Measurements from ENCODE around the gene STK38L. TPM values are rescaled to one million over a fixed set of nuclear protein-coding genes. Genes with fewer than 3 reads are reported as not detected.

STK38L gene
- total RNA-seq, 2 donors from 2014 or later: 17.5 to 28.0 TPM

DNA sequence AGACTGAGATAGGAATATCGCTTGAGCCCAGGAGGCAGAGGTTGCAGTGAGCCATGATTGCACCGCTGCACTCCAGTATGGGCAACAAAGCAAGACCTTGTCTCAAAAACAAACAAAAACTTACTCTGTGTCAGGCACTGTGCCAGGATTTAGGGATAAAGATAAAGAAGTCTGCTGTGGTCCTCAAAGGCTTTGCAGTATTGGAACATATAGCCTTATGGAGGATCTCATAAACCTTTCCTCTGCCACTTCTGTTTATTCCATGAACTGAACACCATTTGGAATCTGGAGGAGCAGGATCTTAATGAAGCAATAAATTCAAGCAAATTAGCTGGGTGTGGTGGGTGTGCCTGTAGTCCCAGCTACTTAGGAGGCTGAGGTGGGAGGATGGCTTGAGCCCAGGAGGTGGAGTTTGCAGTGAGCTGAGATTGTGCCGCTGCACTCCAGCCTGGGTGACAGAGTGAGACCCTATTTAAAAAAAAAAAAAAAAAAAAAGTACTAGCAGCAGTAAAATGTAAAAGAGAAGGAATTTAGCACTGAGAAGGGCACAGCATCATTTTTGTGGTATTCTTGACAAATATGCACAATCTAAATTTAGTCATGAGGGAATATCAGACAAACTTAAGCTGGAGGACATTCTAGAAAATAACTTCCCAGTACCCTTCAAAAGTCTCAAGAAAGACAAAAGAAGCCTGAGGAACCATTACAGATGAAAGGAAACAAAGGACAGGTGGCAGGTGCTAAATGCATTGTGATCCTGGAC lies 115.7 kb downstream of the STK38L start:
- Histone ChIP-seq H3K4me3 (no peak overlapping the region), H3K27me3 (no peaks in the 10 kb centered on the region), H3K9me3 (peaks cover 0 to 3% (median 0%) of the 10 kb centered on the region in 3 donors), H3K36me3 (replicated peaks in 1 of 2; ENCODE audit: insufficient read depth in 1 of 2, low read depth in 2 of 2) (no peaks in the 10 kb centered on the region), H3K4me1 (no peaks in the 10 kb centered on the region), H3K27ac (no peak overlapping the region)
- no peak for ATAC-seq
- WGBS, 2 donors: 64 to 74% methylated on average over 3 of the region's 3 CpGs
- DNase-seq: no peak
- intact Hi-C loops (cut with DNase I): no loop called here
- TF ChIP-seq, protein P1, sequence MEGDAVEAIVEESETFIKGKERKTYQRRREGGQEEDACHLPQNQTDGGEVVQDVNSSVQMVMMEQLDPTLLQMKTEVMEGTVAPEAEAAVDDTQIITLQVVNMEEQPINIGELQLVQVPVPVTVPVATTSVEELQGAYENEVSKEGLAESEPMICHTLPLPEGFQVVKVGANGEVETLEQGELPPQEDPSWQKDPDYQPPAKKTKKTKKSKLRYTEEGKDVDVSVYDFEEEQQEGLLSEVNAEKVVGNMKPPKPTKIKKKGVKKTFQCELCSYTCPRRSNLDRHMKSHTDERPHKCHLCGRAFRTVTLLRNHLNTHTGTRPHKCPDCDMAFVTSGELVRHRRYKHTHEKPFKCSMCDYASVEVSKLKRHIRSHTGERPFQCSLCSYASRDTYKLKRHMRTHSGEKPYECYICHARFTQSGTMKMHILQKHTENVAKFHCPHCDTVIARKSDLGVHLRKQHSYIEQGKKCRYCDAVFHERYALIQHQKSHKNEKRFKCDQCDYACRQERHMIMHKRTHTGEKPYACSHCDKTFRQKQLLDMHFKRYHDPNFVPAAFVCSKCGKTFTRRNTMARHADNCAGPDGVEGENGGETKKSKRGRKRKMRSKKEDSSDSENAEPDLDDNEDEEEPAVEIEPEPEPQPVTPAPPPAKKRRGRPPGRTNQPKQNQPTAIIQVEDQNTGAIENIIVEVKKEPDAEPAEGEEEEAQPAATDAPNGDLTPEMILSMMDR (IDR thresholded peaks at IDR 0.05): no peak
- TF ChIP-seq POLR2A (IDR thresholded peaks at IDR 0.05): no peak

GRCh38 chr12:27361372-27361771 lies 117.3 kb downstream of the STK38L start:
- Histone ChIP-seq H3K36me3 (replicated peaks in 1 of 2; ENCODE audit: insufficient read depth in 1 of 2, low read depth in 2 of 2) (no peaks in the 10 kb centered on the region), H3K9me3 (peaks cover 0 to 3% (median 0%) of the 10 kb centered on the region in 3 donors), H3K27me3 (no peaks in the 10 kb centered on the region), H3K4me1 (peaks cover 3% of the 10 kb centered on the region), H3K4me3 (no peak overlapping the region), H3K27ac (no peak overlapping the region)
- DNase-seq: no peak
- intact Hi-C loops (cut with DNase I): no loop called here
- TF ChIP-seq POLR2A (IDR thresholded peaks at IDR 0.05): no peak
- TF ChIP-seq, protein P1 (IDR thresholded peaks at IDR 0.05): no peak
- no peak for ATAC-seq
- 91 to 92% methylated on average over 2 of the region's 2 CpGs for WGBS, 2 donors

GRCh38 chr12:27366621-27367020 lies 122.5 kb downstream of the STK38L start:
- no peak overlapping the region for H3K4me3 ChIP-seq
- no peaks in the 10 kb centered on the region for H3K27me3 ChIP-seq
- 31 to 43% methylated on average over 3 of the region's 3 CpGs for WGBS, 2 donors
- no peaks in the 10 kb centered on the region for H3K36me3 ChIP-seq (replicated peaks in 1 of 2; ENCODE audit: insufficient read depth in 1 of 2, low read depth in 2 of 2)
- DNase-seq (no peak), ATAC-seq (no peak)
- H3K9me3 ChIP-seq: peaks cover 0 to 3% (median 0%) of the 10 kb centered on the region in 3 donors
- peaks cover 12% of the 10 kb centered on the region for H3K4me1 ChIP-seq
- TF ChIP-seq, protein P1 (IDR thresholded peaks at IDR 0.05): no peak
- TF ChIP-seq POLR2A (IDR thresholded peaks at IDR 0.05): no peak
- intact Hi-C loops (cut with DNase I): no loop called here
- no peak overlapping the region for H3K27ac ChIP-seq

DNA sequence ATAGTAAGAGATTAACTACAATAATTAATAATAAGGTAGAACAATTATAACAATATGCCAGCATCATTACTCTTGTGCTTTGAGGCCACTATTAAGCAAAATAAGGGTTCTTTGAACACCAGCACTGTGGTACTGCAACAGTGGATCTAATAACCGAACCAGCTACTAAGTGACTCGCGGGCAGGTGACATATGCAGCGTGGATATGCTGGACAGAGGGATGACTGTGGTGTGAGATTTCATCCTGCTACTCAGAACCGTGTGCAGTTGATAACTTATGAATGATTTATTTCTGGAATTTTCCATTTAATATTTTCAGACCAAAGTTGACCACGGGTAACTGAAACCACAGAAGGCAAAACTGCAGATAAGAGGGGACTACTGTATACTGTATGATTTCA lies 123.0 kb downstream of the STK38L start:
- peaks cover 0 to 3% (median 0%) of the 10 kb centered on the region in 3 donors for H3K9me3 ChIP-seq
- H3K27me3 ChIP-seq: no peaks in the 10 kb centered on the region
- H3K4me3 ChIP-seq: no peak overlapping the region
- ATAC-seq: no peak
- H3K27ac ChIP-seq: no peak overlapping the region
- peaks cover 12% of the 10 kb centered on the region for H3K4me1 ChIP-seq
- intact Hi-C loops (cut with DNase I): no loop called here
- no peaks in the 10 kb centered on the region for H3K36me3 ChIP-seq (replicated peaks in 1 of 2; ENCODE audit: insufficient read depth in 1 of 2, low read depth in 2 of 2)
- TF ChIP-seq, protein P1 (IDR thresholded peaks at IDR 0.05): no peak
- no peak for TF ChIP-seq POLR2A (IDR thresholded peaks at IDR 0.05)
- no peak for DNase-seq
- WGBS, 2 donors: 39 to 48% methylated on average over 6 of the region's 6 CpGs

Other genes starting within 250 kb of the STK38L start
- gene TM7SF3, start 229.9 kb upstream of the STK38L start, total RNA-seq: 100 to 1,000 TPM in 1 of 2 donors, 10 to 100 TPM in 1; 55.0 to 113 TPM
- 10 to 100 TPM in 1 of 2 donors, 1 to 10 TPM in 1; 9.2 to 16.9 TPM for gene MED21, start 221.7 kb upstream of the STK38L start, total RNA-seq
- gene C12orf71, start 161.7 kb upstream of the STK38L start, total RNA-seq: not detected
- 1 to 10 TPM; 2.6 to 4.3 TPM for gene BMAL2, start 88.5 kb downstream of the STK38L start, total RNA-seq
- not detected for gene SMCO2, start 202.4 kb downstream of the STK38L start, total RNA-seq